Activated T-cell treated with anti-CD3 and anti-CD28 coated beads, Interleukin-2, amount 50 U/mL, for 24 hours (primary cell): ENCODE data around the gene GULP1.
"Not testable (repeated sequence)": the region's sequence is repeated elsewhere in the genome, so short reads cannot be mapped to it uniquely, and the experiment has no call there.

Experiments used
- DNase-seq: peaks from one replicate; pipeline ENCODE4 v3.0.0-alpha.2; 2020
- H3K27ac Mint-ChIP-seq: 2 replicates; pipeline ENCODE4 v1.8.0; 2020; ENCODE audit warnings: mild to moderate bottlenecking, mixed read lengths
- H3K27me3 Mint-ChIP-seq: 2 replicates; pipeline ENCODE4 v1.8.0; 2020; ENCODE audit warnings: mixed read lengths
- H3K36me3 Mint-ChIP-seq: 2 replicates; pipeline ENCODE4 v1.8.0; 2020; ENCODE audit warnings: low read depth, mixed read lengths
- H3K4me1 Mint-ChIP-seq: 2 replicates; pipeline ENCODE4 v1.8.0; 2020; ENCODE audit warnings: low read depth, mixed read lengths
- H3K4me3 Mint-ChIP-seq: 2 replicates; pipeline ENCODE4 v1.8.0; 2020; ENCODE audit warnings: mild to moderate bottlenecking, moderate library complexity, mixed read lengths
- H3K9me3 Mint-ChIP-seq: 2 replicates; pipeline ENCODE4 v1.8.0; 2020; ENCODE audit warnings: mixed read lengths

GULP1 gene

DNA sequence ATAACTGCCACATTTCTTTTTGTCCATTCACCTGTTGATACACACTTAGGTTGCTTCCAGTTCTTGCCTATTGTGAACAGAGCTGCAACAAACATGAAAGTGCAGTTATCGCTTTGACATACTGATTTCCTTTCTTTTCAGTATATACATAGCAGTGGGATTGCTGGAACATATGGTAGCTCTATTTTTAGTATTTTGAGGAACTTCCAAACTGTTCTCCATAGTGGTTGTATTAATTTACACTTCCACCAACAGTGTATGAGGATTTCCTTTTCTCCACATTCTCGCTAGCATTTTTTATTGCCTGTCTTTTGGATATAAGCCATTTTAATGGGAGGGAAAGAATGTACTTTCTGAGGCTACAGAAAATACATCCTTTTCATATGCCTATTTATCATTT, 167.4 kb downstream of the GULP1 start:
- no peaks in the 10 kb centered on the region for H3K4me1 Mint-ChIP-seq
- no peak for DNase-seq
- H3K27ac Mint-ChIP-seq = no peak overlapping the region
- no peak overlapping the region for H3K4me3 Mint-ChIP-seq
- peaks cover 2% of the 10 kb centered on the region for H3K9me3 Mint-ChIP-seq
- no peaks in the 10 kb centered on the region for H3K27me3 Mint-ChIP-seq
- no peaks in the 10 kb centered on the region for H3K36me3 Mint-ChIP-seq

DNA sequence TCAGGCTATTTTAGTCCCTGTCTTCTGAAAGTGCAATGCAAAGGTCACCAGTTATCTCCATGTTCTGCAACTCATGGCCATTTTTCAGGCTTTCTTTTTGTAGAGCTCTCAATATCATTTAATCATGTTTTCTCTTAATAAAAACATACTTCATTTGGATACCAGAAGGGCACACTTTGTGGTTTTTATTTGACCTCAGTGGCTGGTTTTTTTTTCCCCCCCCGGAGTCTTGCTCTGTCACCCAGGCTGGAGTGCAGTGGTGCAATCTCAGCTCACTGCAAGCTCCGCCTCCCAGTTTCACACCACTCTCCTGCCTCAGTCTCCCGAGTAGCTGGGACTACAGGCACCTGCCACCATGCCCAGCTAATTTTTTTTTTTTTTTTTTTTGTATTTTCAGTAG, 174.4 kb downstream of the GULP1 start:
- H3K27ac Mint-ChIP-seq, H3K36me3 Mint-ChIP-seq, DNase-seq, H3K4me1 Mint-ChIP-seq, H3K27me3 Mint-ChIP-seq, H3K4me3 Mint-ChIP-seq, H3K9me3 Mint-ChIP-seq: not testable (repeated sequence)

DNA sequence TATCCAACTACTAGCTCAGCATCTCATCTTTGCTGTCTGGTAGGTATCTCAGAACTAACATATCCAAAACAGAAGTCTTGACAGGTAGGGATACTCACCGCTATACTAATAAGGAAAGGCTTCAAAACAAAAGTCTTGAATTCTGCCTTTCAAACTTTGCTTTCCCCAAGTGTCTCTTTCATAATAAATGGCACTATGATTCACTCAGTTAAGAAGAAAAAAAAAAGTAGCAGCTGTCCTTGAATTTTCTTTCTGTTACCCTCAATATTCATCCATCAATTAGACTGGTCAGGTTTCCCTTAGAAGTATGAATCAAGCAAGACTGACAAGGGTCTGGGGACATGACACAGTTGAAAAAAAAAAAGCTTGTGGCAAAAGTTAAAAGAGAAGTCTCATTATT, 175.1 kb downstream of the GULP1 start:
- no peaks in the 10 kb centered on the region for H3K9me3 Mint-ChIP-seq
- H3K27ac Mint-ChIP-seq = no peak overlapping the region
- peaks cover 5% of the 10 kb centered on the region for H3K27me3 Mint-ChIP-seq
- no peak overlapping the region for H3K4me3 Mint-ChIP-seq
- no peak for DNase-seq
- no peaks in the 10 kb centered on the region for H3K4me1 Mint-ChIP-seq
- H3K36me3 Mint-ChIP-seq = no peaks in the 10 kb centered on the region

DNA sequence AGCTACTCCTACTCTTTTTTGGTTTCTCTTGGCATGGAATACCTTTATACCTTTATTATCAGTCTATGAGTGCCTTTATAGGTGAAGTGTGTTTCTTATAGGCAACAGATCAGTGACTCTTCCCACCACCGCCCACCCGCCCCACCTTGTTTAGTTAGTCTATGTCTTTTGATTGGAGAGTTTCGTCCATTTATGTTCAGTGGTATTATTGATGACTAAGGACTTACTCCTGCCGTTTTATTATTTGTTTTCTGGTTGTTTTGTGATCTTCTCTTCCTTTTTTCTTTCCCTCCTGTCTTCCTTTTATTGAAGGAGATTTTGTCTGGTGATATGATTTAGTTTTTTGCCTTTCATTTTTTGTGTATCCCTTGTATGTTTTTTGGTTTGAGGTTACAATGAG, 179.5 kb downstream of the GULP1 start:
- Mint-ChIP-seq H3K4me3 (no peak overlapping the region), H3K27ac (no peak overlapping the region), H3K36me3 (no peaks in the 10 kb centered on the region), H3K27me3 (no peaks in the 10 kb centered on the region), H3K9me3 (no peaks in the 10 kb centered on the region), H3K4me1 (no peaks in the 10 kb centered on the region)
- no peak for DNase-seq

DNA sequence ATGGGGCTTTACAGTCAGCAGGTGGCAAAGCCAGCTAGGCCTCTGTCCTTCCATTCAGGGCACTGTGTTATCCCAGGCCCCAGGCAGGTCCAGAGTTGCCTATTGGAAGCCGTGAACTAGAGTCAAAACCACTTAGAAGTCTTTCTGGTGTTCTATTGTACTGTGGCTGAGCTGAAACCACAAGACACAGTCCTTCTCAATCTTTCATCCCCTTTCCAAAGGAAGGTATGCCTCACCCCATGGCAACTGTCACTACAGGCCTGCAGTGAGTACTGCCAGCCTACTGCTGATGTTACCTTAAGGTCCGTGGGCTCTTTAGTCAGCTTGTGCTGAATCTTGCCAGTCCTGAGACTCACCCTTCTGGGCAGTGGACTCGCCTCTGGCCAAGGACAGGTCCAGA, 181.6 kb downstream of the GULP1 start:
- Mint-ChIP-seq H3K4me3 (no peak overlapping the region), H3K27me3 (no peaks in the 10 kb centered on the region), H3K36me3 (no peaks in the 10 kb centered on the region), H3K4me1 (no peaks in the 10 kb centered on the region), H3K9me3 (no peaks in the 10 kb centered on the region), H3K27ac (no peak overlapping the region)
- DNase-seq = no peak

DNA sequence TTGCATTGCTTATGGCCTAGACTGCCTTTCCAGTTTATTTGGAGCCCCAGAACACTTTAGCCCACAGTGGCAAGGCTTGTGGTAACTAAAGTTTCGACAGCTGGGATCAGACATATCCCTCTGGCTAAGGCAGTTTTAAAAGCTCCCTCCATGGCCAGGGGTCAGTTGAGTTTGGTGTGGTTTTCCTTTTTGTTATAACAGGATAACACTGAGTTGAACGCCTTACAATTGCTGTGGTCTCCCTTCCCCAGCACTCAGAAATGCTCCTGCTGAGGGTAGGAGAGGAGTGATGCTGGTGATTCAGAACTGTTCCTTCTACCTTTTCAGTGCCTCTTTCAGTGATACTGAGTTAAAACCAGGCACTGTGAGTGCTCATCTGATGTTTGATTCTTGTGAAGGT, 182.6 kb downstream of the GULP1 start:
- Mint-ChIP-seq H3K9me3 (no peaks in the 10 kb centered on the region), H3K4me1 (no peaks in the 10 kb centered on the region), H3K4me3 (no peak overlapping the region), H3K27ac (no peak overlapping the region), H3K36me3 (no peaks in the 10 kb centered on the region), H3K27me3 (no peaks in the 10 kb centered on the region)
- no peak for DNase-seq

DNA sequence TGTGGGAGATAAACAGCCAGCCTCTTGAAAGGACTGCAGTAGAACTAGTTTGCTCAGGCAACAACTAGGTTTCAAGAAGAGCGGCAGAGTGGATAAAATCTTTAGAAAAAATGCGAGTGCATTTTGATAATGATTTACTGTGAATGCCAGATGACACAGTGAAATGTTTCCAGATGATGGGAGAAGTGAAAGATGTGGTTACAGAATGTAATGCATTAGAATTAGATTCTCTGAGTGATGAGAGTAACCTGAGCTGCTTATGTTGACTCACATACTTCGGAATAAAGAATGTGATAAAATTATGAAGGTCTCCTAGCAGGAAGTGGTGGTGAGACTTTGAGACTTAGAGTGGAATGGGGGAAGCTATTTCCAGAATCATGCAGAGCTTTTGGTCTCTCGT, 184.3 kb downstream of the GULP1 start:
- Mint-ChIP-seq H3K27me3 (no peaks in the 10 kb centered on the region), H3K4me1 (no peaks in the 10 kb centered on the region), H3K36me3 (no peaks in the 10 kb centered on the region), H3K27ac (no peak overlapping the region), H3K9me3 (no peaks in the 10 kb centered on the region), H3K4me3 (no peak overlapping the region)
- no peak for DNase-seq

DNA sequence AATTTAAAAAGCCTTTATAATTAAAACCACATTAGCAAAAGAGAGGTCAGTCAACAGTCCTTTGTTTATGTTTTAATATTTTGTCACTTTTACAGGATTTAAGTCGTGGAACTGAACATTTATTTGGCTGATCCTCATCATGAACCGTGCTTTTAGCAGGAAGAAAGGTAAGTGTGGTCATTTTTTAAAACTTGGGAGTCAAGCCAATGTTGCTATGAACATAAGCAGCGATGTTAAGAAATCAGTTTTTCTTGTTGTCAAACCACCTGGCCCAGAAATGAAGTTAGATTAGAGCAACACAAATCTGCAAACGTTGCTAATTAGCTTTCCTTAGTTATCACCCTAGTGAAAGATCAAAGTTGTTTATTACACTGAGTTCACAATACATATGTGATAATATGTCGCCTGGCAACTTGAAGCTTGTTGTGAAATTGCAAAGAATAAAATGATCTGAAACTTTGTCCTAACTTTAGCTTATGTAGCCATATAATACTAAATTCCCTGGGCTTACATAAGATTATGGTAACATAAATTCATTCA, 186.0 kb downstream of the GULP1 start:
- Mint-ChIP-seq H3K4me3 (no peak overlapping the region), H3K27me3 (no peaks in the 10 kb centered on the region), H3K27ac (no peak overlapping the region), H3K4me1 (no peaks in the 10 kb centered on the region), H3K9me3 (no peaks in the 10 kb centered on the region), H3K36me3 (no peaks in the 10 kb centered on the region)
- DNase-seq = no peak

DNA sequence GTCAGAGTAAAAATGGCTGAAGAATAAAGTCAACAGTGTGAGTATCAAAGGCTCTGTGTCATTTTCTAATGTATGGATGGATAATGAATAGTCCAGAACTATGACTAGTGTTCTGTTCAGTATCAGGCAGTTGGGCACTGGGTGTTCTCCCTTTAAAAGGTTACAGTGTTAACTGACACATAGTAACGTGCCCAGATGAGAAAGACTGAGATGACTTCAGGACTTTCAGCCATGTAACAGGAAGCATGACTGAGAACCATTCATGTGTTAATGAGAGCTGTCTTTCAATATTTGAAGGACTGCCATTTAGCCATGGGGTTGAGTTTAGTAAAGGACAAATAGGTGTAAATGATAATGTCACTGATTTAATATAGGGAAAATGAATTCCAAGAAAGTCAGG, 187.1 kb downstream of the GULP1 start:
- H3K27me3 Mint-ChIP-seq = no peaks in the 10 kb centered on the region
- no peaks in the 10 kb centered on the region for H3K36me3 Mint-ChIP-seq
- no peak overlapping the region for H3K27ac Mint-ChIP-seq
- H3K4me1 Mint-ChIP-seq = no peaks in the 10 kb centered on the region
- no peak overlapping the region for H3K4me3 Mint-ChIP-seq
- no peaks in the 10 kb centered on the region for H3K9me3 Mint-ChIP-seq
- no peak for DNase-seq

DNA sequence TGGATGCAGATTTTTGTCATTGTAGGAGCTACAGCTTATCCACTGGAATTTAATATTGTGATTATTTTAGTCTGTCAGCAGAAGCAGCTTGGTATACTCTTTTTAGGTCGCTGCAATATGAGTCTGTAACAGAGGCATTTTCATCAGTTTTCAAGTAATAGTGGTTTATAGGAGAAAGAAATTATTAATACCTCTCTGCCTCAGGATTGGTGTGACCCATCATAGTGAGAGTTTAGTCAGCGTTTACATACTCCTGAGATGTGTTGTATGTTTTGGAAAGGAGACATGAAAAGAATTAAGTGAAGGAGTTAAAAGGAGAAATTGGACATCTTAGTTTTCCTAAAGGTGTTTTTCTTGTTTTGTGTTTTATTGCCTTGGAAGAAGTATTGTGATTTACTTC, 189.8 kb downstream of the GULP1 start:
- Mint-ChIP-seq H3K27me3 (no peaks in the 10 kb centered on the region), H3K4me3 (no peak overlapping the region), H3K27ac (no peak overlapping the region), H3K36me3 (no peaks in the 10 kb centered on the region), H3K4me1 (no peaks in the 10 kb centered on the region), H3K9me3 (no peaks in the 10 kb centered on the region)
- no peak for DNase-seq

DNA sequence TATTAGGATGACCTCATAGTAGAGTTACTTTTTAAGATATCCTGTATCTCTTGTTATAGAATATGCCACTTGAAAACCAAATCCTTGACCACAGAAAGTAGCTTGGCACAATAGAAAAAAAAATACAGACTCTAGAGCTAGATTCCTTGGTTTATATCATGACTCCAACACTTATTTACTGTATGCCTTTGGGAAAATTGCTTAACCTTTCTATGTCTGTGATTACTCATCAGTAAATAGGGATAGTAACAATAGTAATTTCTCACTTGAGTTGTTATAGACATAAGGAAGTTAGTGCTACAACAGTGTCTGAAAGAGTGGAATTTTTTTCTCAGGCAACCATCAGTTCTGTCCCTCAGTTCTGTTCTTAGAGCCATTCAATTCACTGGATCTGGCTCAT, 193.8 kb downstream of the GULP1 start:
- no peak for DNase-seq
- no peak overlapping the region for H3K27ac Mint-ChIP-seq
- H3K36me3 Mint-ChIP-seq = no peaks in the 10 kb centered on the region
- H3K4me1 Mint-ChIP-seq = no peaks in the 10 kb centered on the region
- H3K4me3 Mint-ChIP-seq = no peak overlapping the region
- H3K27me3 Mint-ChIP-seq = no peaks in the 10 kb centered on the region
- H3K9me3 Mint-ChIP-seq = no peaks in the 10 kb centered on the region

DNA sequence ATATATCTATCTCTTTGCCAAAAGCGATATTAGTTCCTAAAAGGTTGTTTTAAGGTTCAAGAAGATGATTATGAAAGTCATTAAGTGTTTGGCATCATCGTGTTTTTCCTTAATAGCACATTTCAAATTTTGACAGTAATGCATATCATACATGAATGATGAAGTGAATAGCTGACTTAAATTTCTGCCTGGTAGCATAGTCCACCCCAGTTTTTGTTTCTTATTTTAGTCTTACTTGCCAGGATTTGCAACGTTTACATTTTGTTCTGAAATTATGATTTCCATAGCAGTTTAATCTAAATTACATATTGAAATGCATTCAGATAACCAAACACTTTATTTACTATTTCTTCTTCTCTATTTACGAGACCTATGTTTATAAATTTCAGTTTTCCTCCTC, 201.1 kb downstream of the GULP1 start:
- DNase-seq = no peak
- no peaks in the 10 kb centered on the region for H3K27me3 Mint-ChIP-seq
- H3K9me3 Mint-ChIP-seq = no peaks in the 10 kb centered on the region
- H3K27ac Mint-ChIP-seq = no peak overlapping the region
- no peaks in the 10 kb centered on the region for H3K4me1 Mint-ChIP-seq
- H3K4me3 Mint-ChIP-seq = no peak overlapping the region
- no peaks in the 10 kb centered on the region for H3K36me3 Mint-ChIP-seq

DNA sequence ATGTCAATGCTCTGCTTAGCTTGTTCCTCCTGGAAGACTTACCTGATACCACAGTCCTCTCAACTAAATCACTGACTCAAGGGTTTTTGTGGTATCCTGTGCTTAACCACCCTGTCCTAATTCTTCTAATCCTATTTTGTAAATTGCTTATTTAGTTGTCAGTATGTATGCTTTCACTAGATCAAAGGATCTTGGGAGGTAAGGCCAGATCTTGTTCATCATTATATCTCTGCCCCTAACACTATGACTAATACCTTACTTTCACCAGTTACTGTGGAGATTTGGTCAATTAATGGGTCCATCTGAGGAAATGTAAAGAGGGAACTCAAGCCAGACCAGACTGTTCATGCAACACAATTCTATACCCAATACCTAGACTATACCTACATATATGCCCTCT, 203.2 kb downstream of the GULP1 start:
- no peak for DNase-seq
- Mint-ChIP-seq H3K4me1 (no peaks in the 10 kb centered on the region), H3K27ac (no peak overlapping the region), H3K4me3 (no peak overlapping the region), H3K27me3 (no peaks in the 10 kb centered on the region), H3K36me3 (no peaks in the 10 kb centered on the region), H3K9me3 (no peaks in the 10 kb centered on the region)

DNA sequence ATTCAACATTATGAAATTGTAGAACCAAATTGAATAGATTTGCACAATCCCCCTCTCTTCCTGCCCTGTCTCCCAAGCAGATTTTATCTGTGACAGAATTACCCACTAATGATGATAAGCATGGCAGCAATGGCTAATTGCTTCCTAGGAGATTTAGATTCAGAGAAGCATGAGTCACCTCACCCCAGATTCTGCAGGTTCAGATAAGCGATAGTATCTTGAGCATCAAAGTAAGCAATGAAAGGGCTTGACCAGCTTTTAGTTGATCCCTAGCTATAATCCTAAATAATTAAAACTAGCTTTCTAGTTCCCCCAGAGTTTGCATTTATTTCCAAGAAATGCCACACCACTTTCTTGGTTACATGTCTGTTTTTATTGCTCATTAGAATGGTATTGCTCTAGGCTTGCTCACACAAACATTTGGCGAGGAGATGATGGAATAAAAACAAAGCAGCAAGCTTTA, 204.3 kb downstream of the GULP1 start:
- H3K4me1 Mint-ChIP-seq = no peaks in the 10 kb centered on the region
- H3K27ac Mint-ChIP-seq = no peak overlapping the region
- no peaks in the 10 kb centered on the region for H3K27me3 Mint-ChIP-seq
- H3K4me3 Mint-ChIP-seq = no peak overlapping the region
- DNase-seq = no peak
- no peaks in the 10 kb centered on the region for H3K36me3 Mint-ChIP-seq
- no peaks in the 10 kb centered on the region for H3K9me3 Mint-ChIP-seq

DNA sequence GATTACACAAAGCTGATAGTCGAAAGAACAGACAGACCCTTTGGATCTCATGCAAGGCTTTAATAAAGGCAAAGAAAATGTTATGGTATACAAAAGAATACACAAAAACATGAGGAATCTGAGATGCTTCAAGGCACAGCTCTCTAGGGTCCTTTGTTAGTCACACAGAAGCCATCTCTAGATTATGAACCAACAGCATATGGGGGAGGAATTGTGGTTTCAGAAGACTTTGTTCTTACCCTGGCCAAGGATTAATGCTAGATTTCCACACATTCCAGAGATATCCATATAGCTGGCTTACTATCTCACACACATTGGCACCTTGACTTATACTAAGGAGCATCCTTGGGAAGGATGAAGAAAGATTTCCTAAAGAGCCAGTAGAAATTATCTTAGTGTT, 206.1 kb downstream of the GULP1 start:
- DNase-seq = no peak
- Mint-ChIP-seq H3K36me3 (no peaks in the 10 kb centered on the region), H3K27ac (no peak overlapping the region), H3K9me3 (no peaks in the 10 kb centered on the region), H3K4me3 (no peak overlapping the region), H3K27me3 (peaks cover 3% of the 10 kb centered on the region), H3K4me1 (no peaks in the 10 kb centered on the region)

DNA sequence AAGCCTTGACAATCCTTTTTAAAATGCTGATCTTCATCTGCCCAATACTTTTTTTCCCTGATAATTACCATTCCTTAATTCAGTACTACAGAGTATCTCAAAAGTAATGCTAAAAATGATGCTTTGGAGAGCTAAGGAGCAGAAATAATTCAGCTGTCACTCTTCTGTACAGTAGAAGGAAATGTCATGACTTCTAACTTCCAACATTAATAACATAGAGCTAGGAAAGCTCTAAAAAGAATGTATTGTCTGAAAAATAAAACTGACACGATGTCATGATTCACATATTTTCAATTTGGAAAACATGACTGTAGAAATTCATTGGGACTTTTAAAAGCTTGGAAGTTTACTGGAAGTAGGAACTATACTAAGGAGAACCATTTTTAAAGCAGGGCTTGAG, 212.3 kb downstream of the GULP1 start:
- H3K4me1 Mint-ChIP-seq = no peaks in the 10 kb centered on the region
- H3K27me3 Mint-ChIP-seq = peaks cover 6% of the 10 kb centered on the region
- H3K36me3 Mint-ChIP-seq = no peaks in the 10 kb centered on the region
- H3K4me3 Mint-ChIP-seq = no peak overlapping the region
- H3K9me3 Mint-ChIP-seq = no peaks in the 10 kb centered on the region
- H3K27ac Mint-ChIP-seq = no peak overlapping the region
- no peak for DNase-seq
